ENCODE results near the gene SLC2A3.
"Not testable (repeated sequence)": the region's sequence is repeated elsewhere in the genome, so short reads cannot be mapped to it uniquely, and the experiment has no call there.

SLC2A3 gene

GRCh38 chr12:7907009-7907408 is 29.0 kb downstream of the SLC2A3 start:
- H3K36me3 ChIP-seq (ENCODE audit: insufficient read depth, low read length): no peaks in the 10 kb centered on the region
- H3K9me3 ChIP-seq (ENCODE audit: insufficient read depth, low read depth, low read length): no peaks in the 10 kb centered on the region
- H3K4me2 ChIP-seq (ENCODE audit: low read depth, low read length, poor library complexity, severe bottlenecking): no peak overlapping the region
- H2AFZ ChIP-seq (ENCODE audit: low read length): no peak overlapping the region
- no peaks in the 10 kb centered on the region for H3K4me1 ChIP-seq (ENCODE audit: insufficient read depth, low read length, poor library complexity, severe bottlenecking)
- H3F3A ChIP-seq (ENCODE audit: low read depth): no peaks in the 10 kb centered on the region
- H3K4me3 ChIP-seq (ENCODE audit: low read length, poor library complexity, severe bottlenecking): no peak overlapping the region
- no peaks in the 10 kb centered on the region for H4K20me1 ChIP-seq (ENCODE audit: insufficient read depth, low read length, poor library complexity, severe bottlenecking)
- no peaks in the 10 kb centered on the region for H3K79me2 ChIP-seq (ENCODE audit: insufficient read depth, low read length)
- no peaks in the 10 kb centered on the region for H3K27me3 ChIP-seq (ENCODE audit: insufficient read depth, low read length, poor library complexity, severe bottlenecking)
- no peaks in the 10 kb centered on the region for H3K9me2 ChIP-seq (replicated peaks; ENCODE audit: low read depth, low read length)
- no peak for TF ChIP-seq EZH2phosphoT487 (IDR thresholded peaks at IDR 0.05; ENCODE audit: borderline replicate concordance)
- TF ChIP-seq, protein P1, sequence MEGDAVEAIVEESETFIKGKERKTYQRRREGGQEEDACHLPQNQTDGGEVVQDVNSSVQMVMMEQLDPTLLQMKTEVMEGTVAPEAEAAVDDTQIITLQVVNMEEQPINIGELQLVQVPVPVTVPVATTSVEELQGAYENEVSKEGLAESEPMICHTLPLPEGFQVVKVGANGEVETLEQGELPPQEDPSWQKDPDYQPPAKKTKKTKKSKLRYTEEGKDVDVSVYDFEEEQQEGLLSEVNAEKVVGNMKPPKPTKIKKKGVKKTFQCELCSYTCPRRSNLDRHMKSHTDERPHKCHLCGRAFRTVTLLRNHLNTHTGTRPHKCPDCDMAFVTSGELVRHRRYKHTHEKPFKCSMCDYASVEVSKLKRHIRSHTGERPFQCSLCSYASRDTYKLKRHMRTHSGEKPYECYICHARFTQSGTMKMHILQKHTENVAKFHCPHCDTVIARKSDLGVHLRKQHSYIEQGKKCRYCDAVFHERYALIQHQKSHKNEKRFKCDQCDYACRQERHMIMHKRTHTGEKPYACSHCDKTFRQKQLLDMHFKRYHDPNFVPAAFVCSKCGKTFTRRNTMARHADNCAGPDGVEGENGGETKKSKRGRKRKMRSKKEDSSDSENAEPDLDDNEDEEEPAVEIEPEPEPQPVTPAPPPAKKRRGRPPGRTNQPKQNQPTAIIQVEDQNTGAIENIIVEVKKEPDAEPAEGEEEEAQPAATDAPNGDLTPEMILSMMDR (conservative IDR thresholded peaks at IDR 0.05; ENCODE audit: low read length): peak; percentile 60
- H3K9ac ChIP-seq (ENCODE audit: low read depth, low read length, poor library complexity, severe bottlenecking): no peak overlapping the region

GRCh38 chr12:7906303-7906702 is 29.7 kb downstream of the SLC2A3 start:
- not testable (repeated sequence) for H3K9ac ChIP-seq (ENCODE audit: low read depth, low read length, poor library complexity, severe bottlenecking); H3K9me2 ChIP-seq (replicated peaks; ENCODE audit: low read depth, low read length); H3K4me2 ChIP-seq (ENCODE audit: low read depth, low read length, poor library complexity, severe bottlenecking)

DNA sequence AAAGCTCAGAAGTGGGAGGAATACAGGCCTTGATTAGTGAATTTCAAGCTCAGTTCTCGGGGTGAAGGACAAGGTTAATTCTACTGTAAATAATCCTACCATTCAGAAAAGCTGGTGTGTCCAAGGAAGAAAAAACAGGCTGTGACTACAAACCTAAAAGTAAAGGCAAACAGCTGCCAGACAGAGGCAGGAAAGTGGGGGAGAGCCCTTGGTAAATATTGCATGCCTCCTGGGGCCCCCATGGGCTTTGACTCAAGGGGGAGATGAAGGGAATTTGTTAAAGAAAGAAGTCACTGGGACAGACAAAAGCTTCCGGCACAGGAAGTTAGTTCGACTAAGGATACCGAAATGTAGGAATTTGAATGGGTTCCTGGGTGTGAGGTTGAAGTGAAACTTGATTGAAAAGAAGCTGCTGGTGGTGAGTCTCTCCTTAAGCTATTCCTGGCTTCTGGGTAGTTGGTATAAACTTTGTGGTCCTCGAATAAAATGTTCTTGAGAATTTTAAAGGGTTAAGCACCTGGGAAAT is 30.3 kb downstream of the SLC2A3 start:
- not testable (repeated sequence) for H3K9ac ChIP-seq (ENCODE audit: low read depth, low read length, poor library complexity, severe bottlenecking); H3K4me2 ChIP-seq (ENCODE audit: low read depth, low read length, poor library complexity, severe bottlenecking)

More at GRCh38 chr12:7906303-7906702, 29.7 kb downstream of the SLC2A3 start:
- H3K4me1 ChIP-seq (ENCODE audit: insufficient read depth, low read length, poor library complexity, severe bottlenecking); H3F3A ChIP-seq (ENCODE audit: low read depth); H3K9me3 ChIP-seq (ENCODE audit: insufficient read depth, low read depth, low read length); H3K79me2 ChIP-seq (ENCODE audit: insufficient read depth, low read length); H4K20me1 ChIP-seq (ENCODE audit: insufficient read depth, low read length, poor library complexity, severe bottlenecking); H2AFZ ChIP-seq (ENCODE audit: low read length); H3K36me3 ChIP-seq (ENCODE audit: insufficient read depth, low read length); H3K4me3 ChIP-seq (ENCODE audit: low read length, poor library complexity, severe bottlenecking); H3K27me3 ChIP-seq (ENCODE audit: insufficient read depth, low read length, poor library complexity, severe bottlenecking): not testable (repeated sequence)

DNA sequence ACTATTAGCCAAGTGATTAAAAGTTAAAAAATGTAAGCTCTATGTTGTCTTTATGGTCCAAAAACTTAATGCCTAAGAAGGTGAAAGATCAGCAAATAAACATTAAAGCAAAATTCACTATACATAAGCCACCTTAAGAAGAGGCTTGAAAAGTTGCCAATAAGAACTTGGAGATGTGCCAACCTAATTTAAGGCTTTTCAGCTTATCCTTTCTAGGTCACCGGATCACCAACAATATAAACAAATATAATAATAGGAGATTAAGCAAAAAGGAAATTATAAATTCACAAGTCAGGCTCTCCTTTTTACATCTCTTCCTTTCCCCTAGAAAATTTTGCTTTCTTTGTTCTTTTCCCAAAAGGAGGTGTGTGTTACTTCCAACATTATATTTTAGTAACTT is 30.9 kb downstream of the SLC2A3 start:
- H3K27me3 ChIP-seq (ENCODE audit: insufficient read depth, low read length, poor library complexity, severe bottlenecking): no peaks in the 10 kb centered on the region
- H3K4me3 ChIP-seq (ENCODE audit: low read length, poor library complexity, severe bottlenecking): no peak overlapping the region
- no peak overlapping the region for H3K9ac ChIP-seq (ENCODE audit: low read depth, low read length, poor library complexity, severe bottlenecking)
- no peaks in the 10 kb centered on the region for H3K9me3 ChIP-seq (ENCODE audit: insufficient read depth, low read depth, low read length)
- no peak overlapping the region for H2AFZ ChIP-seq (ENCODE audit: low read length)
- H3F3A ChIP-seq (ENCODE audit: low read depth): no peaks in the 10 kb centered on the region
- H4K20me1 ChIP-seq (ENCODE audit: insufficient read depth, low read length, poor library complexity, severe bottlenecking): no peaks in the 10 kb centered on the region
- H3K4me1 ChIP-seq (ENCODE audit: insufficient read depth, low read length, poor library complexity, severe bottlenecking): no peaks in the 10 kb centered on the region
- no peaks in the 10 kb centered on the region for H3K9me2 ChIP-seq (replicated peaks; ENCODE audit: low read depth, low read length)
- H3K36me3 ChIP-seq (ENCODE audit: insufficient read depth, low read length): no peaks in the 10 kb centered on the region
- no peak overlapping the region for H3K4me2 ChIP-seq (ENCODE audit: low read depth, low read length, poor library complexity, severe bottlenecking)
- no peaks in the 10 kb centered on the region for H3K79me2 ChIP-seq (ENCODE audit: insufficient read depth, low read length)
- no peak for TF ChIP-seq EZH2phosphoT487 (IDR thresholded peaks at IDR 0.05; ENCODE audit: borderline replicate concordance)
- TF ChIP-seq, protein P1 (conservative IDR thresholded peaks at IDR 0.05; ENCODE audit: low read length): no peak

More for the DNA sequence above, 30.3 kb downstream of the SLC2A3 start:
- not testable (repeated sequence) for H3K4me1 ChIP-seq (ENCODE audit: insufficient read depth, low read length, poor library complexity, severe bottlenecking); H3K4me3 ChIP-seq (ENCODE audit: low read length, poor library complexity, severe bottlenecking); H4K20me1 ChIP-seq (ENCODE audit: insufficient read depth, low read length, poor library complexity, severe bottlenecking); H3K27me3 ChIP-seq (ENCODE audit: insufficient read depth, low read length, poor library complexity, severe bottlenecking); H2AFZ ChIP-seq (ENCODE audit: low read length); H3K9me3 ChIP-seq (ENCODE audit: insufficient read depth, low read depth, low read length); H3K9me2 ChIP-seq (replicated peaks; ENCODE audit: low read depth, low read length); H3K36me3 ChIP-seq (ENCODE audit: insufficient read depth, low read length); H3F3A ChIP-seq (ENCODE audit: low read depth); H3K79me2 ChIP-seq (ENCODE audit: insufficient read depth, low read length)

- not testable (repeated sequence) for H2AFZ ChIP-seq (ENCODE audit: low read length); H3K36me3 ChIP-seq (ENCODE audit: insufficient read depth, low read length); H3K9me2 ChIP-seq (replicated peaks; ENCODE audit: low read depth, low read length)
These were observed 33.6 kb downstream of the SLC2A3 start for GRCh38 chr12:7902416-7902815.

More at GRCh38 chr12:7902416-7902815, 33.6 kb downstream of the SLC2A3 start:
- H3K9me3 ChIP-seq (ENCODE audit: insufficient read depth, low read depth, low read length); H3K79me2 ChIP-seq (ENCODE audit: insufficient read depth, low read length); H3K4me3 ChIP-seq (ENCODE audit: low read length, poor library complexity, severe bottlenecking); H3K4me2 ChIP-seq (ENCODE audit: low read depth, low read length, poor library complexity, severe bottlenecking); H3K4me1 ChIP-seq (ENCODE audit: insufficient read depth, low read length, poor library complexity, severe bottlenecking); H3F3A ChIP-seq (ENCODE audit: low read depth); H4K20me1 ChIP-seq (ENCODE audit: insufficient read depth, low read length, poor library complexity, severe bottlenecking); H3K27me3 ChIP-seq (ENCODE audit: insufficient read depth, low read length, poor library complexity, severe bottlenecking); H3K9ac ChIP-seq (ENCODE audit: low read depth, low read length, poor library complexity, severe bottlenecking): not testable (repeated sequence)

Measured in Loucy (cell line).